MM.1S (cell line): ENCODE results near the gene TRIM32.

Experiments used
- EZH2 ChIP-seq: fragments of 300-600 bp; sonication (generic); optimal IDR thresholded peaks from 2 replicates; pipeline ENCODE3; 2017; ENCODE audit warnings: low read depth, mild to moderate bottlenecking, antibody characterized with exemption, low read length, mixed read lengths
- EZH2phosphoT487 ChIP-seq: fragments of 300-600 bp; sonication (generic); IDR thresholded peaks from 2 replicates; pipeline ENCODE4 v1.6.1; 2018; ENCODE audit warnings: antibody characterized with exemption, low read length
- TF ChIP-seq, protein P1 (sequence below): fragments of 300-600 bp; sonication (generic); IDR thresholded peaks from 2 replicates; pipeline ENCODE4 v1.5.1; 2016; ENCODE audit warnings: antibody characterized with exemption, low read length, mixed read lengths

DNA sequence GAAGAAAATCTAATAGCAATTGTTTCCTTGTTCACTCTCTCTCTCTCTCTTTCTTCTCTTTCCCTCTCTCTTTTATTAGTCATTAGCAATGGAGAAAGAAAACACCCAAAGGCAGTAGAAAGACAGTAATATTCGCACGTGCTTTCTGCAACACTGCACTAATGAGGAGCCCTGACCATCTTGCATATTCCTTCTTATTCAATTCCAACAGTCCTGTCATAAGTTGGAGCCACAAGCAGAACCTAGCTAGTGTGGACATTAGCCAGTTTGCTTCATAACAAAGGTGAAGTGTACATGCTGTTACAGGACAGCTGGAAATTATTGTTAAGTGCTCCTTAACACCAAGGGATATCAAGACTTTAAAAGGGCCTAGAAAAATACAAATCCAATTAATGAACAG is 63.4 kb downstream of the TRIM32 start:
- TF ChIP-seq, protein P1, sequence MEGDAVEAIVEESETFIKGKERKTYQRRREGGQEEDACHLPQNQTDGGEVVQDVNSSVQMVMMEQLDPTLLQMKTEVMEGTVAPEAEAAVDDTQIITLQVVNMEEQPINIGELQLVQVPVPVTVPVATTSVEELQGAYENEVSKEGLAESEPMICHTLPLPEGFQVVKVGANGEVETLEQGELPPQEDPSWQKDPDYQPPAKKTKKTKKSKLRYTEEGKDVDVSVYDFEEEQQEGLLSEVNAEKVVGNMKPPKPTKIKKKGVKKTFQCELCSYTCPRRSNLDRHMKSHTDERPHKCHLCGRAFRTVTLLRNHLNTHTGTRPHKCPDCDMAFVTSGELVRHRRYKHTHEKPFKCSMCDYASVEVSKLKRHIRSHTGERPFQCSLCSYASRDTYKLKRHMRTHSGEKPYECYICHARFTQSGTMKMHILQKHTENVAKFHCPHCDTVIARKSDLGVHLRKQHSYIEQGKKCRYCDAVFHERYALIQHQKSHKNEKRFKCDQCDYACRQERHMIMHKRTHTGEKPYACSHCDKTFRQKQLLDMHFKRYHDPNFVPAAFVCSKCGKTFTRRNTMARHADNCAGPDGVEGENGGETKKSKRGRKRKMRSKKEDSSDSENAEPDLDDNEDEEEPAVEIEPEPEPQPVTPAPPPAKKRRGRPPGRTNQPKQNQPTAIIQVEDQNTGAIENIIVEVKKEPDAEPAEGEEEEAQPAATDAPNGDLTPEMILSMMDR = no peak
- TF ChIP-seq EZH2 = no peak
- no peak for TF ChIP-seq EZH2phosphoT487
